ENCODE results near the gene DYNLRB2.

DYNLRB2 gene

GRCh38 chr16:80540516-80541305, at the start of gene DYNLRB2:
TSS of gene DYNLRB2 (plus strand) at chr16:80540993. CDS start at chr16:80541077, 84 bp downstream.
- DNase-seq (ENCODE audit: low read depth in 2 of 2), result peak; percentile 86 to 89

GRCh38 chr16:80500116-80500859, 40.5 kb upstream of the DYNLRB2 start:
- DNase-seq (ENCODE audit: low read depth in 2 of 2), result no peak

GRCh38 chr16:80500961-80501525, 39.8 kb upstream of the DYNLRB2 start:
- DNase-seq (ENCODE audit: low read depth in 2 of 2), result no peak

- no peak for DNase-seq (ENCODE audit: low read depth in 2 of 2)
Observed at GRCh38 chr16:80503107-80503506, 37.7 kb upstream of the DYNLRB2 start.

GRCh38 chr16:80507538-80507937, 33.3 kb upstream of the DYNLRB2 start:
- no peak for DNase-seq (ENCODE audit: low read depth in 2 of 2)

- no peak for DNase-seq (ENCODE audit: low read depth in 2 of 2)
Observed at GRCh38 chr16:80509872-80510271, 30.9 kb upstream of the DYNLRB2 start.

GRCh38 chr16:80511824-80512592, 28.8 kb upstream of the DYNLRB2 start:
- DNase-seq (ENCODE audit: low read depth in 2 of 2), result no peak

GRCh38 chr16:80512593-80512853, 28.3 kb upstream of the DYNLRB2 start:
- DNase-seq (ENCODE audit: low read depth in 2 of 2), result no peak

GRCh38 chr16:80515374-80515773, 25.4 kb upstream of the DYNLRB2 start:
- no peak for DNase-seq (ENCODE audit: low read depth in 2 of 2)

GRCh38 chr16:80517846-80518245, 22.9 kb upstream of the DYNLRB2 start:
- no peak for DNase-seq (ENCODE audit: low read depth in 2 of 2)

- no peak for DNase-seq (ENCODE audit: low read depth in 2 of 2)
Observed at GRCh38 chr16:80518436-80518835, 22.4 kb upstream of the DYNLRB2 start.

- DNase-seq (ENCODE audit: low read depth in 2 of 2), result no peak
Observed at GRCh38 chr16:80519189-80519588, 21.6 kb upstream of the DYNLRB2 start.

- no peak for DNase-seq (ENCODE audit: low read depth in 2 of 2)
Observed at GRCh38 chr16:80525420-80525819, 15.4 kb upstream of the DYNLRB2 start.

GRCh38 chr16:80526418-80527061, 14.3 kb upstream of the DYNLRB2 start:
- DNase-seq (ENCODE audit: low read depth in 2 of 2), result no peak

- DNase-seq (ENCODE audit: low read depth in 2 of 2), result peak; percentile 21 to 33
Observed at GRCh38 chr16:80527297-80527696, 13.5 kb upstream of the DYNLRB2 start.

- no peak for DNase-seq (ENCODE audit: low read depth in 2 of 2)
Observed at GRCh38 chr16:80530479-80530878, 10.3 kb upstream of the DYNLRB2 start.

GRCh38 chr16:80536238-80536637, 4.6 kb upstream of the DYNLRB2 start:
- DNase-seq (ENCODE audit: low read depth in 2 of 2), result no peak

- DNase-seq (ENCODE audit: low read depth in 2 of 2), result no peak
Observed at GRCh38 chr16:80541306-80541694, 507 bp downstream of the DYNLRB2 start.

- DNase-seq (ENCODE audit: low read depth in 2 of 2), result no peak
Observed at GRCh38 chr16:80543162-80543561, 2.4 kb downstream of the DYNLRB2 start.

- DNase-seq (ENCODE audit: low read depth in 2 of 2), result no peak
Observed at GRCh38 chr16:80544326-80544725, 3.5 kb downstream of the DYNLRB2 start.

- no peak for DNase-seq (ENCODE audit: low read depth in 2 of 2)
Observed at GRCh38 chr16:80546249-80546648, 5.5 kb downstream of the DYNLRB2 start.

- no peak for DNase-seq (ENCODE audit: low read depth in 2 of 2)
Observed at GRCh38 chr16:80547145-80547544, 6.4 kb downstream of the DYNLRB2 start.
